ENCODE measurements around the gene GLI3. TPM values are rescaled to one million over a fixed set of nuclear protein-coding genes. Genes with fewer than 3 reads are reported as not detected.

Gene GLI3
- polyA plus RNA-seq, 1 of the 3 experiments (the other 2 are of a cell fraction): 0.08 TPM

DNA sequence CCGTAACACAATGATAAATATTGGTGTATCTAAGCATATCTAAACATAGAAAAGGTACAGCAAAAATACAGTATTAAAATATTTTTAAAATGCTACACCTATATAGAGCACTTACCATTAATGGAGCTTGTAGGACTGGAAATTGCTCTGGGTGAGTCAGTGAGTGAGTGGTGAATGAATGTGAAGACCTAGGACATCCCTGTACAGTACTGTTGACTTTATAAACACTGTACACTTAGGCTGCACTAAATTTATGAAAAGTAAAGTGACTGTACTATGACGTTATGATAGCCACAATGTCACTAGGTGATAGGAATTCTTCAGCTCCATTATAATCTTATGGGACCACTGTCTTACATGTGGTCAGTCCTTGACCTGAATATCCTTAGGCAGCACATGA lies 147.0 kb downstream of the GLI3 start:
- H3K4me2 ChIP-seq: no peak overlapping the region
- H3K36me3 ChIP-seq (replicated peaks in 1 of 2; ENCODE audit: control insufficient read depth in 1 of 2, insufficient read depth in 2 of 2, low read length in 1 of 2): no peaks in the 10 kb centered on the region
- H3K27ac ChIP-seq (ENCODE audit: low read depth in 2 of 2, low read length in 1 of 2): no peak overlapping the region
- no peaks in the 10 kb centered on the region for H3K9me2 ChIP-seq
- no peaks in the 10 kb centered on the region for H4K20me1 ChIP-seq (ENCODE audit: insufficient read depth)
- H3K27me3 ChIP-seq (ENCODE audit: insufficient read depth): peaks cover 34% of the 10 kb centered on the region
- H3K9me3 ChIP-seq: no peaks in the 10 kb centered on the region
- 7% methylated on average over 2 of the region's 2 CpGs for WGBS (ENCODE audit: low lambda C conversion rate)
- no peaks in the 10 kb centered on the region for H3K4me1 ChIP-seq (ENCODE audit: control insufficient read depth in 1 of 2, insufficient read depth in 2 of 2, low read depth in 1 of 2, low read length in 1 of 2)
- H3K9ac ChIP-seq: no peak overlapping the region
- no peaks in the 10 kb centered on the region for H3K79me2 ChIP-seq (ENCODE audit: insufficient read depth)
- TF ChIP-seq, protein P1, sequence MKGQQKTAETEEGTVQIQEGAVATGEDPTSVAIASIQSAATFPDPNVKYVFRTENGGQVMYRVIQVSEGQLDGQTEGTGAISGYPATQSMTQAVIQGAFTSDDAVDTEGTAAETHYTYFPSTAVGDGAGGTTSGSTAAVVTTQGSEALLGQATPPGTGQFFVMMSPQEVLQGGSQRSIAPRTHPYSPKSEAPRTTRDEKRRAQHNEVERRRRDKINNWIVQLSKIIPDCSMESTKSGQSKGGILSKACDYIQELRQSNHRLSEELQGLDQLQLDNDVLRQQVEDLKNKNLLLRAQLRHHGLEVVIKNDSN (IDR thresholded peaks at IDR 0.05; ENCODE audit: borderline replicate concordance, low read depth): no peak
- TF ChIP-seq FOXJ3 (CRISPR knock-in tag; IDR thresholded peaks at IDR 0.05): no peak
- TF ChIP-seq TAF1 (IDR thresholded peaks at IDR 0.05; ENCODE audit: borderline replicate concordance, low read depth, low read length): no peak
- TF ChIP-seq SIN3A (IDR thresholded peaks at IDR 0.05; ENCODE audit: borderline replicate concordance, low read depth, low read length): no peak
- TF ChIP-seq, protein P2, sequence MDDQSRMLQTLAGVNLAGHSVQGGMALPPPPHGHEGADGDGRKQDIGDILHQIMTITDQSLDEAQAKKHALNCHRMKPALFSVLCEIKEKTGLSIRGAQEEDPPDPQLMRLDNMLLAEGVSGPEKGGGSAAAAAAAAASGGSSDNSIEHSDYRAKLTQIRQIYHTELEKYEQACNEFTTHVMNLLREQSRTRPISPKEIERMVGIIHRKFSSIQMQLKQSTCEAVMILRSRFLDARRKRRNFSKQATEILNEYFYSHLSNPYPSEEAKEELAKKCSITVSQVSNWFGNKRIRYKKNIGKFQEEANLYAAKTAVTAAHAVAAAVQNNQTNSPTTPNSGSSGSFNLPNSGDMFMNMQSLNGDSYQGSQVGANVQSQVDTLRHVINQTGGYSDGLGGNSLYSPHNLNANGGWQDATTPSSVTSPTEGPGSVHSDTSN (IDR thresholded peaks at IDR 0.05): no peak
- no peak for TF ChIP-seq RCOR1 (IDR thresholded peaks at IDR 0.05; ENCODE audit: low read length)
- no peak for TF ChIP-seq JUND (IDR thresholded peaks at IDR 0.05)
- no peak for TF ChIP-seq GATA2 (CRISPR knock-in tag; IDR thresholded peaks at IDR 0.05)
- TF ChIP-seq RFX5 (IDR thresholded peaks at IDR 0.05; ENCODE audit: low read length): no peak
- TF ChIP-seq TCF12 (IDR thresholded peaks at IDR 0.05): no peak
- TF ChIP-seq NFIC (IDR thresholded peaks at IDR 0.05; ENCODE audit: borderline replicate concordance): no peak
- no peak for TF ChIP-seq FOXM1 (IDR thresholded peaks at IDR 0.05; ENCODE audit: low read depth)
- TF ChIP-seq CHD2 (IDR thresholded peaks at IDR 0.05; ENCODE audit: low read length, partially characterized antibody): no peak
- TF ChIP-seq EZH2phosphoT487 (IDR thresholded peaks at IDR 0.05; ENCODE audit: borderline replicate concordance, low read depth): no peak
- TF ChIP-seq FOSL2 (IDR thresholded peaks at IDR 0.05; ENCODE audit: borderline replicate concordance, low read depth): no peak
- no peak for TF ChIP-seq MXI1 (IDR thresholded peaks at IDR 0.05; ENCODE audit: low read depth, low read length)
- no peak for TF ChIP-seq GABPA (IDR thresholded peaks at IDR 0.05; ENCODE audit: low read depth)
- H2AFZ ChIP-seq (ENCODE audit: low read depth): no peak overlapping the region
- CTCF ChIA-PET: interaction anchor here (1.0 kb wide), 1 partner anchor 602 kb away, joined by 3 read pairs; no protein-coding TSS in a partner anchor
- POLR2A ChIA-PET: no interaction called here
- no peak overlapping the region; a peak in 1 of 4 replicates for H3K4me3 ChIP-seq (ENCODE audit: low read depth in 2 of 2, low read length in 1 of 2)
- no peak for DNase-seq
- no peaks in the 10 kb centered on the region for H3F3A ChIP-seq (replicated peaks; ENCODE audit: insufficient read depth)

DNA sequence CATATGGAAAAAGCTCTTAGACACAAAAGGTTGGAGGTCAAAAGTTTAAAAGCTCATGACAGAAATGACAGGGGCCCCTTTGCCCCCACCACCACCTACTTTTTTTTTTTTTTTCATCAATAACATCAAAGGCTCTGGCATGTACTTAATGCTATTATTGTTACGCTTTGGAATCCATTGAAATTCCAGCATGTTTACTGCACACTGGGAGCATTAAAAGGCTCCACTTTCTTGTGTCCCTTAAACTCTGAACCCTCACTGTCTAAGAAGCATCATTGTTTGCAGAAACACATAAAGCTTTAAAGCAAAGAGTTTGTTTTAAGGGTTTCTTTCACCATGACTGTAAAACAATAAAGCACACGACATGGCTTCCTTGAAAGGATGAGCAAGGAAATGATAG lies 149.4 kb downstream of the GLI3 start:
- DNase-seq: no peak
- TF ChIP-seq EZH2phosphoT487 (IDR thresholded peaks at IDR 0.05; ENCODE audit: borderline replicate concordance, low read depth) (no peak), SMC3 (IDR thresholded peaks at IDR 0.05; ENCODE audit: low read depth, low read length) (no peak), TAF1 (IDR thresholded peaks at IDR 0.05; ENCODE audit: borderline replicate concordance, low read depth, low read length) (no peak), NFIC (IDR thresholded peaks at IDR 0.05; ENCODE audit: borderline replicate concordance) (no peak), GATA2 (CRISPR knock-in tag; IDR thresholded peaks at IDR 0.05) (no peak), CHD2 (IDR thresholded peaks at IDR 0.05; ENCODE audit: low read length, partially characterized antibody) (no peak), EP300 (IDR thresholded peaks at IDR 0.05; ENCODE audit: borderline replicate concordance in 1 of 2, low read depth in 1 of 2, low read length in 1 of 2) (no peak), ELF1 (IDR thresholded peaks at IDR 0.05) (no peak)
- TF ChIP-seq, protein P3, sequence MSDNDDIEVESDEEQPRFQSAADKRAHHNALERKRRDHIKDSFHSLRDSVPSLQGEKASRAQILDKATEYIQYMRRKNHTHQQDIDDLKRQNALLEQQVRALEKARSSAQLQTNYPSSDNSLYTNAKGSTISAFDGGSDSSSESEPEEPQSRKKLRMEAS (IDR thresholded peaks at IDR 0.05; ENCODE audit: low read depth): no peak
- TF ChIP-seq, protein P2 (IDR thresholded peaks at IDR 0.05): no peak
- TF ChIP-seq, protein P4, sequence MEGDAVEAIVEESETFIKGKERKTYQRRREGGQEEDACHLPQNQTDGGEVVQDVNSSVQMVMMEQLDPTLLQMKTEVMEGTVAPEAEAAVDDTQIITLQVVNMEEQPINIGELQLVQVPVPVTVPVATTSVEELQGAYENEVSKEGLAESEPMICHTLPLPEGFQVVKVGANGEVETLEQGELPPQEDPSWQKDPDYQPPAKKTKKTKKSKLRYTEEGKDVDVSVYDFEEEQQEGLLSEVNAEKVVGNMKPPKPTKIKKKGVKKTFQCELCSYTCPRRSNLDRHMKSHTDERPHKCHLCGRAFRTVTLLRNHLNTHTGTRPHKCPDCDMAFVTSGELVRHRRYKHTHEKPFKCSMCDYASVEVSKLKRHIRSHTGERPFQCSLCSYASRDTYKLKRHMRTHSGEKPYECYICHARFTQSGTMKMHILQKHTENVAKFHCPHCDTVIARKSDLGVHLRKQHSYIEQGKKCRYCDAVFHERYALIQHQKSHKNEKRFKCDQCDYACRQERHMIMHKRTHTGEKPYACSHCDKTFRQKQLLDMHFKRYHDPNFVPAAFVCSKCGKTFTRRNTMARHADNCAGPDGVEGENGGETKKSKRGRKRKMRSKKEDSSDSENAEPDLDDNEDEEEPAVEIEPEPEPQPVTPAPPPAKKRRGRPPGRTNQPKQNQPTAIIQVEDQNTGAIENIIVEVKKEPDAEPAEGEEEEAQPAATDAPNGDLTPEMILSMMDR (IDR thresholded peaks at IDR 0.05): no peak

More for the DNA sequence above, 149.4 kb downstream of the GLI3 start:
- no peak overlapping the region for H2AFZ ChIP-seq (ENCODE audit: low read depth)
- H3K9me2 ChIP-seq: no peaks in the 10 kb centered on the region
- no peak overlapping the region for H3K9ac ChIP-seq
- no peaks in the 10 kb centered on the region for H3K4me1 ChIP-seq (ENCODE audit: control insufficient read depth in 1 of 2, insufficient read depth in 2 of 2, low read depth in 1 of 2, low read length in 1 of 2)
- H4K20me1 ChIP-seq (ENCODE audit: insufficient read depth): no peaks in the 10 kb centered on the region
- peaks cover 28% of the 10 kb centered on the region for H3K27me3 ChIP-seq (ENCODE audit: insufficient read depth)
- 1% methylated on average over 2 of the region's 2 CpGs for WGBS (ENCODE audit: low lambda C conversion rate)
- no peak overlapping the region for H3K4me3 ChIP-seq (ENCODE audit: low read depth in 2 of 2, low read length in 1 of 2)
- H3F3A ChIP-seq (replicated peaks; ENCODE audit: insufficient read depth): no peaks in the 10 kb centered on the region
- no peak overlapping the region for H3K4me2 ChIP-seq
- no peaks in the 10 kb centered on the region for H3K36me3 ChIP-seq (replicated peaks in 1 of 2; ENCODE audit: control insufficient read depth in 1 of 2, insufficient read depth in 2 of 2, low read length in 1 of 2)
- ChIA-PET CTCF (no interaction called here), POLR2A (no interaction called here)
- H3K27ac ChIP-seq (ENCODE audit: low read depth in 2 of 2, low read length in 1 of 2): no peak overlapping the region
- no peaks in the 10 kb centered on the region for H3K9me3 ChIP-seq
- no peaks in the 10 kb centered on the region for H3K79me2 ChIP-seq (ENCODE audit: insufficient read depth)

Data from SK-N-SH (cell line).